Hepatocyte (in vitro differentiated cells): ENCODE results near the gene CCDC83.

Experiments
- CTCF ChIP-seq: fragments of 200-600 bp; sonication (generic); IDR thresholded peaks from 2 replicates; pipeline ENCODE4 v1.5.1; 2016; ENCODE audit warnings: antibody characterized with exemption, mild to moderate bottlenecking; ENCODE audit not compliant: poor library complexity
- EZH2 ChIP-seq: fragments of 200-600 bp; sonication (generic); IDR thresholded peaks from 2 replicates; pipeline ENCODE4 v1.6.1; 2016; ENCODE audit warnings: antibody characterized with exemption, mild to moderate bottlenecking, borderline replicate concordance

- TF ChIP-seq CTCF (no peak), EZH2 (no peak)
Observed at GRCh38 chr11:85857098-85857497, 1.9 kb downstream of the CCDC83 start.
